ENCODE results near the gene USP21. TPM values are rescaled to one million over a fixed set of nuclear protein-coding genes. Genes with fewer than 3 reads are reported as not detected.

Gene USP21
- total and polyA plus RNA-seq, 3 donors from 2014 or later, result 45.6 to 51.2 (median 49.5) TPM

GRCh38 chr1:161166669-161167548 is 7.6 kb downstream of the USP21 start:
- Histone ChIP-seq H3K4me1 (peaks cover 4% of the 10 kb centered on the region), H3K27me3 (no peaks in the 10 kb centered on the region), H3K27ac (peak overlapping the region; percentile 83 to 86), H3K4me3 (peak overlapping the region; percentile 67 to 74), H3K9me3 (no peaks in the 10 kb centered on the region), H3K36me3 (ENCODE audit: low read depth, missing control alignments) (no peaks in the 10 kb centered on the region)
- no peak for TF ChIP-seq POLR2A (IDR thresholded peaks at IDR 0.05)
- intact Hi-C loops (cut with DNase I; ENCODE audit: low total_unique reads), result no loop called here
- DNase-seq, result no peak
- 4 to 8% methylated on average over 17 to 33 of the region's 33 CpGs for WGBS, 2 donors

GRCh38 chr1:161168906-161169305 is 9.6 kb downstream of the USP21 start:
- TF ChIP-seq CTCF (IDR thresholded peaks at IDR 0.05), result no peak
- TF ChIP-seq POLR2A (IDR thresholded peaks at IDR 0.05), result no peak
- Histone ChIP-seq H3K9me3 (no peaks in the 10 kb centered on the region), H3K4me1 (peaks cover 13% of the 10 kb centered on the region), H3K27me3 (no peaks in the 10 kb centered on the region), H3K4me3 (no peak overlapping the region), H3K36me3 (ENCODE audit: low read depth, missing control alignments) (no peaks in the 10 kb centered on the region), H3K27ac (no peak overlapping the region)
- no peak for DNase-seq
- intact Hi-C loops (cut with DNase I; ENCODE audit: low total_unique reads), result no loop called here
- WGBS, 2 donors, result 92 to 97% methylated on average over 9 of the region's 9 CpGs

GRCh38 chr1:161171191-161171590 is 11.9 kb downstream of the USP21 start:
- Histone ChIP-seq H3K36me3 (ENCODE audit: low read depth, missing control alignments) (no peaks in the 10 kb centered on the region), H3K27me3 (no peaks in the 10 kb centered on the region), H3K9me3 (no peaks in the 10 kb centered on the region), H3K4me1 (peaks cover 17% of the 10 kb centered on the region), H3K27ac (no peak overlapping the region), H3K4me3 (no peak overlapping the region)
- intact Hi-C loops (cut with DNase I; ENCODE audit: low total_unique reads), result no loop called here
- no peak for DNase-seq
- 61 to 79% methylated on average over 5 of the region's 5 CpGs for WGBS, 2 donors
- TF ChIP-seq CTCF (IDR thresholded peaks at IDR 0.05), result no peak
- no peak for TF ChIP-seq POLR2A (IDR thresholded peaks at IDR 0.05)

- H3K27ac ChIP-seq, result no peak overlapping the region
- intact Hi-C loops (cut with DNase I; ENCODE audit: low total_unique reads), result no loop called here
- H3K27me3 ChIP-seq, result no peaks in the 10 kb centered on the region
- no peaks in the 10 kb centered on the region for H3K9me3 ChIP-seq
- TF ChIP-seq POLR2A (IDR thresholded peaks at IDR 0.05), result no peak
- no peak for TF ChIP-seq CTCF (IDR thresholded peaks at IDR 0.05)
- 79 to 80% methylated on average over 7 to 12 of the region's 12 CpGs for WGBS, 2 donors
- H3K4me3 ChIP-seq, result no peak overlapping the region
- H3K4me1 ChIP-seq, result peaks cover 22% of the 10 kb centered on the region
- DNase-seq, result no peak
- H3K36me3 ChIP-seq (ENCODE audit: low read depth, missing control alignments), result no peaks in the 10 kb centered on the region
Observed at GRCh38 chr1:161171696-161172095, 12.4 kb downstream of the USP21 start.

GRCh38 chr1:161172349-161172748 is 13.0 kb downstream of the USP21 start:
- no peaks in the 10 kb centered on the region for H3K36me3 ChIP-seq (ENCODE audit: low read depth, missing control alignments)
- no peaks in the 10 kb centered on the region for H3K27me3 ChIP-seq
- intact Hi-C loops (cut with DNase I; ENCODE audit: low total_unique reads), result no loop called here
- no peak overlapping the region for H3K4me3 ChIP-seq
- no peaks in the 10 kb centered on the region for H3K9me3 ChIP-seq
- peaks cover 19% of the 10 kb centered on the region for H3K4me1 ChIP-seq
- 65 to 88% methylated on average over 1 of the region's 1 CpG for WGBS, 2 donors
- no peak overlapping the region for H3K27ac ChIP-seq
- DNase-seq, result no peak
- TF ChIP-seq CTCF (IDR thresholded peaks at IDR 0.05) (no peak), POLR2A (IDR thresholded peaks at IDR 0.05) (no peak)
